Fibroblast of lung (primary cell): ENCODE measurements around the gene ADCY9. TPM values are rescaled to one million over a fixed set of nuclear protein-coding genes. Genes with fewer than 3 reads are reported as not detected.

Experiments used
- DNase-seq, 2 donors: peaks; one replicate each; pipeline versions ENCODE4 v3.0.0 to v3.0.0-alpha.2; 2010; ENCODE audit warnings: low read depth in 2 of 2
- H2AFZ ChIP-seq: 2 replicates; pipeline ENCODE4 v1.5.1; 2012; ENCODE audit warnings: low read length, control low read depth, inconsistent platforms
- H3K27ac ChIP-seq: 2 replicates; pipeline ENCODE4 v1.5.1; 2011; ENCODE audit warnings: low read length, control low read depth; ENCODE audit not compliant: insufficient read depth
- H3K27me3 ChIP-seq: 2 replicates; pipeline ENCODE4 v1.5.1; 2011; ENCODE audit warnings: mild to moderate bottlenecking, low read length; ENCODE audit not compliant: control insufficient read depth, insufficient read depth
- H3K36me3 ChIP-seq: 2 replicates; pipeline ENCODE4 v1.5.1; 2011; ENCODE audit warnings: low read length; ENCODE audit not compliant: control insufficient read depth, insufficient read depth
- H3K4me1 ChIP-seq: 2 replicates; pipeline ENCODE4 v1.5.1; 2011; ENCODE audit warnings: low read length; ENCODE audit not compliant: control insufficient read depth, insufficient read depth; ENCODE audit errors: extremely low read depth
- H3K4me2 ChIP-seq: 2 replicates; pipeline ENCODE4 v1.5.1; 2011; ENCODE audit warnings: low read length, control low read depth; ENCODE audit not compliant: insufficient read depth; ENCODE audit errors: extremely low read depth
- H3K4me3 ChIP-seq, 4 experiments: fragments of 200-600 bp in 1 of 4; sonication (generic) in 1 of 4; replicated peaks in 1 of 4; 2 replicates each; pipeline ENCODE4 v1.5.1; 2011 to 2016; ENCODE audit warnings: low read length in 4 of 4, low read depth in 3 of 4, mild to moderate bottlenecking in 3 of 4, control low read depth in 2 of 4, inconsistent platforms in 1 of 4, mixed read lengths in 1 of 4; ENCODE audit not compliant: insufficient read depth in 1 of 4; ENCODE audit errors: control extremely low read depth in 1 of 4
- H3K79me2 ChIP-seq: 2 replicates; pipeline ENCODE4 v1.5.1; 2012; ENCODE audit warnings: mild to moderate bottlenecking, low read length, inconsistent platforms; ENCODE audit not compliant: control insufficient read depth, insufficient read depth
- H3K9ac ChIP-seq: 2 replicates; pipeline ENCODE4 v1.5.1; 2011; ENCODE audit warnings: mild to moderate bottlenecking, low read length, control low read depth; ENCODE audit not compliant: insufficient read depth
- H3K9me3 ChIP-seq: 2 replicates; pipeline ENCODE4 v1.5.1; 2012; ENCODE audit warnings: low read depth, low read length; ENCODE audit not compliant: control insufficient read depth, insufficient read depth
- H4K20me1 ChIP-seq: 2 replicates; pipeline ENCODE4 v1.5.1; 2011; ENCODE audit warnings: low read length; ENCODE audit not compliant: control insufficient read depth, insufficient read depth; ENCODE audit errors: extremely low read depth
- EZH2 ChIP-seq: IDR thresholded peaks from 2 replicates; pipeline ENCODE4 v1.5.1; 2012; ENCODE audit warnings: low read length, control low read depth, mild to moderate bottlenecking; ENCODE audit errors: missing control alignments
- polyA plus RNA-seq, 2 donors: library from polyadenylated mRNA; depleted of rRNA in 1 of 2; stranded (reverse) in 1 of 2; unstranded in 1 of 2; fragments of >200 nt; gene quantifications; 2 replicates each; pipeline ENCODE4 v1.2.1, GENCODE V29; 2011 to 2012; ENCODE audit warnings: missing spikeins in 1 of 2
- total RNA-seq: library from RNA; depleted of rRNA; stranded (reverse); fragments of >200 nt; gene quantifications from 2 replicates; pipeline ENCODE4 v1.2.1, GENCODE V29; 2014
- TF ChIP-seq, protein P1 (sequence below), 2 donors: IDR thresholded peaks in 1 of 2; conservative IDR thresholded peaks in 1 of 2; 1 replicate in 1 of 2; 2 replicates in 1 of 2; pipeline ENCODE4 v1.5.1; 2011 to 2012; ENCODE audit warnings: low read length in 2 of 2, control low read depth in 1 of 2, inconsistent platforms in 1 of 2, low read depth in 1 of 2, mild to moderate bottlenecking in 1 of 2

Gene ADCY9
- total and polyA plus RNA-seq, 2 donors (not counting 1 experiment from before 2014, with no cell fraction given) = 22.1 to 37.0 TPM

DNA sequence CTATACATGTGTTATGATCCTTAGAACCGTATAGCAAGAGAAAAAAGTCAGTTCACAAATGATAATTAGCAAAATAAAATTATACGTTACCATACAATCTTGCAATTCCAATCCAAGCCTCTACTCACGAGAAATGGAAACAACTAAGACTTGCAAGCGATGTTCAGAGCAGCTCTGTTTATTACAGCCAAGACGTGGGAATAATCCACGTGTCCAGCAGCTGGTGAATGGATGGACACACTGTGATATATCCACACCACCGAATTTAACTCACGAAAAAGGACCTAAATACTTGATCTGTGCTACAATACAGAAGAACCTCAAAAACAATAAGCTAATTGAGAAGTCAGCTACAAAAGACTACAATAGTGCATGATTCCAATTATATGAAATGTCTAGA is 88.1 kb downstream of the ADCY9 start:
- H3K9me3 ChIP-seq = no peaks in the 10 kb centered on the region
- H3K27ac ChIP-seq = no peak overlapping the region
- H3K4me2 ChIP-seq = no peak overlapping the region
- H3K36me3 ChIP-seq = no peaks in the 10 kb centered on the region
- TF ChIP-seq, protein P1, sequence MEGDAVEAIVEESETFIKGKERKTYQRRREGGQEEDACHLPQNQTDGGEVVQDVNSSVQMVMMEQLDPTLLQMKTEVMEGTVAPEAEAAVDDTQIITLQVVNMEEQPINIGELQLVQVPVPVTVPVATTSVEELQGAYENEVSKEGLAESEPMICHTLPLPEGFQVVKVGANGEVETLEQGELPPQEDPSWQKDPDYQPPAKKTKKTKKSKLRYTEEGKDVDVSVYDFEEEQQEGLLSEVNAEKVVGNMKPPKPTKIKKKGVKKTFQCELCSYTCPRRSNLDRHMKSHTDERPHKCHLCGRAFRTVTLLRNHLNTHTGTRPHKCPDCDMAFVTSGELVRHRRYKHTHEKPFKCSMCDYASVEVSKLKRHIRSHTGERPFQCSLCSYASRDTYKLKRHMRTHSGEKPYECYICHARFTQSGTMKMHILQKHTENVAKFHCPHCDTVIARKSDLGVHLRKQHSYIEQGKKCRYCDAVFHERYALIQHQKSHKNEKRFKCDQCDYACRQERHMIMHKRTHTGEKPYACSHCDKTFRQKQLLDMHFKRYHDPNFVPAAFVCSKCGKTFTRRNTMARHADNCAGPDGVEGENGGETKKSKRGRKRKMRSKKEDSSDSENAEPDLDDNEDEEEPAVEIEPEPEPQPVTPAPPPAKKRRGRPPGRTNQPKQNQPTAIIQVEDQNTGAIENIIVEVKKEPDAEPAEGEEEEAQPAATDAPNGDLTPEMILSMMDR (conservative IDR thresholded peaks at IDR 0.05 in 1 of 2, IDR thresholded peaks at IDR 0.05 in 1 of 2; ENCODE audit: low read depth in 1 of 2, low read length in 2 of 2) = no peak
- no peak for DNase-seq
- no peaks in the 10 kb centered on the region for H3K4me1 ChIP-seq
- H2AFZ ChIP-seq = no peak overlapping the region
- no peaks in the 10 kb centered on the region for H3K79me2 ChIP-seq
- H3K9ac ChIP-seq = no peak overlapping the region
- H3K4me3 ChIP-seq = no peak overlapping the region
- no peaks in the 10 kb centered on the region for H4K20me1 ChIP-seq
- H3K27me3 ChIP-seq = no peaks in the 10 kb centered on the region

DNA sequence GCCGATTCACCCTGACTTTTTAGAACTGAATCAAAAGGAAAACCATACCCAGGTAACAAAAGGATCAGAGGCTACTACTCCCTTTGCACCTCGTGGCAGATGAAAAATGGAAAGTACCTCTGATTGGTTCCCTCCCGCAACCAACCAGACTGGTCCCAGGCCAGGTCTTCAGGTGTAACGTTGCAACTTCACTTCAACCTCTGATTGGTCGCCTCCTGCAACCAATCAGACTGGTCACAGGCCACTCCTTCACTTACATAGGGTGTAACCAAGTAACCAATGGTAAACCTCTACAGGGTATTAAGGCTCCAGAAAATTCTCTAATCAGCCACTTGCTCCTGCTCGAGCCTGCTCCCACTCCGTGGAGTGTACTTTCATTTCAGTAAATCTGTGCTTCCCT is 89.4 kb downstream of the ADCY9 start:
- no peaks in the 10 kb centered on the region for H3K9me3 ChIP-seq

DNA sequence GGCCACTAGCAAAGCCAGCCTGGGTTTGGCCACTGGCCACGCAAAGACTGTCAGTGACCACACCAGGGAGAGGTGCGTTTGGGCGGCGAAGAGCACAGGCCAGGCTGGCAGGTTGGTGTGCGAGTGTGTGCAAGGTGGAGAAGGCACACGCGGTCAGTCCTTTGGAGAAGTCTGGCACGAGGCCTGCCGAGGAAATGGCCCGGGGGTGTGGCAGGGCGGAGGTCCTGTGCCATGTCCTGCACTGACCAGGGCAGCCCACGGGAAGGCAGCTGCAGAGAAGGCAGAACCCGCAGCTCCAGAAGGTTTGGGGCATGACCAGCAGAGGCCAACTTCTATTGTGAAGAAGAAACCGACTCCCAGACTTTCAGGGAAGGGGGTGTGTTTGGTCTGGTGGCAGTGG is 90.8 kb downstream of the ADCY9 start:
- peaks cover 1% of the 10 kb centered on the region for H3K79me2 ChIP-seq
- no peak overlapping the region for H3K4me3 ChIP-seq
- H3K27me3 ChIP-seq = no peaks in the 10 kb centered on the region
- no peak overlapping the region for H2AFZ ChIP-seq
- no peaks in the 10 kb centered on the region for H3K9me3 ChIP-seq
- no peak for DNase-seq
- no peaks in the 10 kb centered on the region for H4K20me1 ChIP-seq
- no peak overlapping the region for H3K27ac ChIP-seq
- peaks cover 2% of the 10 kb centered on the region for H3K4me1 ChIP-seq
- TF ChIP-seq, protein P1 (conservative IDR thresholded peaks at IDR 0.05 in 1 of 2, IDR thresholded peaks at IDR 0.05 in 1 of 2; ENCODE audit: low read depth in 1 of 2, low read length in 2 of 2) = no peak
- no peak for TF ChIP-seq EZH2
- no peak overlapping the region for H3K9ac ChIP-seq
- no peak overlapping the region for H3K4me2 ChIP-seq
- H3K36me3 ChIP-seq = no peaks in the 10 kb centered on the region

More for the DNA sequence above, 89.4 kb downstream of the ADCY9 start:
- Histone ChIP-seq H3K36me3 (no peaks in the 10 kb centered on the region), H3K4me2 (no peak overlapping the region), H3K9ac (no peak overlapping the region), H3K27me3 (no peaks in the 10 kb centered on the region), H4K20me1 (no peaks in the 10 kb centered on the region), H3K4me3 (no peak overlapping the region), H3K79me2 (no peaks in the 10 kb centered on the region), H3K4me1 (no peaks in the 10 kb centered on the region), H2AFZ (no peak overlapping the region), H3K27ac (no peak overlapping the region)
- TF ChIP-seq EZH2 = no peak
- TF ChIP-seq, protein P1 (conservative IDR thresholded peaks at IDR 0.05 in 1 of 2, IDR thresholded peaks at IDR 0.05 in 1 of 2; ENCODE audit: low read depth in 1 of 2, low read length in 2 of 2) = no peak
- no peak for DNase-seq
